HCT116 (cell line): ENCODE results near the gene DNAJC5. TPM values are rescaled to one million over a fixed set of nuclear protein-coding genes. Genes with fewer than 3 reads are reported as not detected.

Experiments
- ATAC-seq: fragments of 200-7000 bp; cut with Tn5 transposase; 2 replicates; pipeline ENCODE4 v1.9.1; 2020; ENCODE audit warnings: mild to moderate bottlenecking, moderate library complexity
- BruUV-seq: library from RNA; stranded (reverse); fragments of 400-500 nt; replicated peaks from 2 replicates; lab custom pipeline; 2021; lab: Mats Ljungman, UMichigan
- CTCF ChIA-PET: fragments of 300-600 bp; sonication (Branson Sonifier 250); formaldehyde crosslinking; loops from one replicate; lab custom pipeline; 2021; ENCODE audit warnings: antibody characterized with exemption; lab: Charles Lee
- POLR2A ChIA-PET: fragments of 300-600, 350-600 bp; sonication (Branson Sonifier 250); formaldehyde crosslinking; loops from one replicate; lab custom pipeline; 2021; ENCODE audit warnings: antibody characterized with exemption; lab: Charles Lee
- RAD21 ChIA-PET, 2 experiments: fragments of 300-600 bp; sonication (Branson Sonifier 250); formaldehyde crosslinking; loops; one replicate each; lab custom pipeline; 2023; ENCODE audit warnings: low total read pairs in 2 of 2; ENCODE audit not compliant: uncharacterized antibody in 2 of 2, unreplicated experiment in 2 of 2, low non-redundant PET in 1 of 2; lab: Charles Lee
- DNase-seq: peaks from one replicate; pipeline ENCODE4 v3.0.0-alpha.2; 2010; ENCODE audit warnings: low read depth, low spot score
- H2AFZ ChIP-seq: fragments of 200-600 bp; shearing (Covaris generic), sonication (generic); 2 replicates; pipeline ENCODE4 v1.6.1; 2017; ENCODE audit warnings: low read depth, mixed run types, mixed read lengths, antibody characterized with exemption, low read length; ENCODE audit not compliant: poor library complexity, severe bottlenecking
- H3K27ac ChIP-seq: 2 replicates; pipeline ENCODE4 v1.5.1; 2012; ENCODE audit warnings: low read depth, low read length
- H3K27me3 ChIP-seq: fragments of 200-600 bp; sonication (generic); 2 replicates; pipeline ENCODE4 v1.6.1; 2016; ENCODE audit warnings: mixed run types, low read length, mixed read lengths; ENCODE audit not compliant: insufficient read depth
- H3K36me3 ChIP-seq, 2 experiments: fragments of 200-500 bp in 1 of 2; fragments of 200-600 bp in 1 of 2; sonication (Bioruptor generic) in 1 of 2; sonication (generic) in 1 of 2; 2 replicates each; pipeline versions ENCODE4 v1.5.1 to v1.6.1; 2014 to 2016; ENCODE audit warnings: low read length in 2 of 2, inconsistent platforms in 1 of 2, mixed read lengths in 1 of 2, mixed run types in 1 of 2; ENCODE audit not compliant: insufficient read depth in 2 of 2, control insufficient read depth in 1 of 2
- H3K4me1 ChIP-seq, 2 experiments: fragments of 200-600 bp in 1 of 2; sonication (generic) in 1 of 2; 2 replicates each; pipeline versions ENCODE4 v1.5.1 to v1.6.1; 2012 to 2017; ENCODE audit warnings: low read length in 2 of 2, inconsistent platforms in 1 of 2, mild to moderate bottlenecking in 1 of 2, mixed read lengths in 1 of 2, mixed run types in 1 of 2, moderate library complexity in 1 of 2; ENCODE audit not compliant: insufficient read depth in 2 of 2, control insufficient read depth in 1 of 2
- H3K4me2 ChIP-seq: fragments of 200-600 bp; sonication (generic); 2 replicates; pipeline ENCODE4 v1.6.1; 2017; ENCODE audit warnings: mixed run types, low read length, mixed read lengths
- H3K4me3 ChIP-seq, 2 experiments: fragments of 200-600 bp in 1 of 2; sonication (generic) in 1 of 2; replicated peaks in 1 of 2; 2 replicates each; pipeline ENCODE4 v1.5.1; 2011 to 2016; ENCODE audit warnings: low read length in 2 of 2, control low read depth in 1 of 2, low read depth in 1 of 2, mild to moderate bottlenecking in 1 of 2, mixed read lengths in 1 of 2, mixed run types in 1 of 2
- H3K79me2 ChIP-seq: fragments of 200-600 bp; sonication (generic); 2 replicates; pipeline ENCODE4 v1.6.1; 2017; ENCODE audit warnings: mild to moderate bottlenecking, mixed run types, low read length, moderate library complexity, mixed read lengths; ENCODE audit not compliant: insufficient read depth
- H3K9ac ChIP-seq: fragments of 200-600 bp; sonication (generic); 2 replicates; pipeline ENCODE4 v1.6.1; 2016; ENCODE audit warnings: low read length, mixed read lengths
- H3K9me2 ChIP-seq: fragments of 200-600 bp; sonication (generic), shearing (Covaris generic); 2 replicates; pipeline ENCODE4 v1.6.1; 2017; ENCODE audit warnings: mixed run types, mild to moderate bottlenecking, moderate library complexity; ENCODE audit not compliant: insufficient read depth
- H3K9me3 ChIP-seq, 2 experiments: fragments of 200-500 bp in 1 of 2; fragments of 200-600 bp in 1 of 2; sonication (Bioruptor generic) in 1 of 2; sonication (generic) in 1 of 2; 2 replicates each; pipeline ENCODE4 v1.6.1; 2014 to 2017; ENCODE audit warnings: low read length in 2 of 2, mixed read lengths in 2 of 2, inconsistent platforms in 1 of 2, low read depth in 1 of 2, mild to moderate bottlenecking in 1 of 2, mixed run types in 1 of 2, moderate library complexity in 1 of 2; ENCODE audit not compliant: control insufficient read depth in 1 of 2, insufficient read depth in 1 of 2
- H4K20me1 ChIP-seq: fragments of 200-600 bp; sonication (generic), shearing (Covaris generic); 2 replicates; pipeline ENCODE4 v1.6.1; 2017; ENCODE audit warnings: mixed run types, mild to moderate bottlenecking, moderate library complexity; ENCODE audit not compliant: insufficient read depth
- EGR1 ChIP-seq: IDR thresholded peaks from 2 replicates; pipeline ENCODE4 v1.6.1; 2012; ENCODE audit warnings: low read depth
- ELF1 ChIP-seq: IDR thresholded peaks from 2 replicates; pipeline ENCODE4 v1.6.1; 2012; ENCODE audit warnings: low read depth, borderline replicate concordance
- EZH2 ChIP-seq: fragments of 200-600 bp; sonication (generic); IDR thresholded peaks from 2 replicates; pipeline ENCODE4 v1.6.1; 2017; ENCODE audit warnings: antibody characterized with exemption, mixed run types
- POLR2AphosphoS5 ChIP-seq: IDR thresholded peaks from 2 replicates; pipeline ENCODE4 v1.6.1; 2011; ENCODE audit warnings: mild to moderate bottlenecking, low read depth, low read length, moderate library complexity
- YY1 ChIP-seq: IDR thresholded peaks from 2 replicates; pipeline ENCODE4 v1.6.1; 2011; ENCODE audit warnings: low read length, low read depth, moderate library complexity, mild to moderate bottlenecking; ENCODE audit not compliant: insufficient replicate concordance; ENCODE audit errors: extremely low read depth
- ZBTB33 ChIP-seq: IDR thresholded peaks from 2 replicates; pipeline ENCODE4 v1.6.1; 2011; ENCODE audit warnings: mild to moderate bottlenecking, low read length, moderate library complexity; ENCODE audit not compliant: insufficient replicate concordance; ENCODE audit errors: extremely low read depth
- ZFX ChIP-seq: fragments of 450-650 bp; IDR thresholded peaks from 2 replicates; pipeline ENCODE4 v1.6.1; 2017
- intact Hi-C: fragments of 100-400 bp; cut with micrococcal nuclease; formaldehyde crosslinking; loops from 2 replicates; pipeline ENCODE4 v1.10.0; 2022
- total RNA-seq: library from RNA; stranded (reverse); gene quantifications from one replicate; pipeline ENCODE4 v1.2.1, GENCODE V29; 2021; ENCODE audit not compliant: unreplicated experiment

Gene DNAJC5
- total RNA-seq, 1 experiment from 2014 or later = 38.3 TPM

DNA sequence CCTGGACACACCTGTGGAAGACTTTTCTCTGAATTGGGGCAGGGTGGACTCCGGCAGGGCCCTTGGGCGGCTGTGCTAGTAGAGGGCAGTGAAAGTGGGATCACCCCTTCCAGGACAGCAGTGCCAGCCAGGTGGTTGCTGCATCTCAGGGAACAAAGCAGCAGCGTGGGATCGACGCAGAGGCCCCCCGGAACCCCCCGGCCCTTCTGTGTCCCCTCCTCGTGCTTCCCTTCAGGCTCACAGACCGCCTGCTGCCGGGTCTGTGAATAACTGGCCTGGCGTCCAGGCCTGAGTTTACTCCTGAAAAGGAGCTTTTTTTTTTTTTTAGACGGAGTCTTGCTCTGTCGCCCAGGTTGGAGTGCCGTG lies 8.9 kb upstream of the DNAJC5 start (continued):
- TF ChIP-seq EGR1 = no peak

DNA sequence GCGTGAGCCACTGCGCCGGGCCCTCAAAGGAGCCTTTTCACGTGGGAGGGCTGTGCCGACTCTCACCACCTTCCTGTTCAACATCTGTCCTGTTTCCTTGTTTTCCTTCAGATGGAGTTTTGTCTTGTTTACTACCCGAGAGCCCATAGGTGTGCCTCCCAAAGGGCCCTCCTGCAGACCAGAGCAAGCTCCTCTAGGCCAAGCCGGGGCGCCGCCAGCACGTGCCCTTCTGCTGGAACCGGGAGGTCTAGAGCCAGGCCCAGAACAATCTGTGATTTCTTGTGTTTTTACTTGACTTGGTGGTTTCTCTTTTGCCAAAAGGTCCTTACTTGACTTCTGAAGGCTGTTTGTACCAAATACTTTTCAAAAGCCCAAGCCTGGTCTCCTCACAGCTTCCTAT lies 8.0 kb upstream of the DNAJC5 start:
- CTCF ChIA-PET = no interaction called here

More for the DNA sequence above, 8.0 kb upstream of the DNAJC5 start:
- BruUV-seq = no TSS peak
- Histone ChIP-seq H3K9me2 (no peaks in the 10 kb centered on the region), H2AFZ (no peak overlapping the region), H3K27me3 (no peaks in the 10 kb centered on the region), H3K79me2 (peaks cover 71% of the 10 kb centered on the region), H3K9me3 (no peaks in the 10 kb centered on the region), H3K4me3 (no peak overlapping the region), H3K9ac (no peak overlapping the region), H3K4me2 (no peak overlapping the region), H3K36me3 (peaks cover 35 to 67% of the 10 kb centered on the region in 2 experiments), H4K20me1 (no peaks in the 10 kb centered on the region), H3K4me1 (no peaks in the 10 kb centered on the region), H3K27ac (no peak overlapping the region)
- TF ChIP-seq POLR2AphosphoS5 (no peak), EGR1 (no peak), ZBTB33 (no peak), YY1 (no peak), EZH2 (no peak), ZFX (no peak), ELF1 (no peak)
- intact Hi-C loops = no loop called here
- no peak for DNase-seq
- no peak for ATAC-seq
- POLR2A ChIA-PET = no interaction called here
- RAD21 ChIA-PET = no interaction called here
